ENCODE data around the gene RIN1.
A peak's percentile ranks its signal among the peaks of the same experiment; 100 is the strongest.

RIN1 gene

GRCh38 chr11:66293777-66294625 lies 42.2 kb downstream of the RIN1 start:
- DNase-seq: no peak

DNA sequence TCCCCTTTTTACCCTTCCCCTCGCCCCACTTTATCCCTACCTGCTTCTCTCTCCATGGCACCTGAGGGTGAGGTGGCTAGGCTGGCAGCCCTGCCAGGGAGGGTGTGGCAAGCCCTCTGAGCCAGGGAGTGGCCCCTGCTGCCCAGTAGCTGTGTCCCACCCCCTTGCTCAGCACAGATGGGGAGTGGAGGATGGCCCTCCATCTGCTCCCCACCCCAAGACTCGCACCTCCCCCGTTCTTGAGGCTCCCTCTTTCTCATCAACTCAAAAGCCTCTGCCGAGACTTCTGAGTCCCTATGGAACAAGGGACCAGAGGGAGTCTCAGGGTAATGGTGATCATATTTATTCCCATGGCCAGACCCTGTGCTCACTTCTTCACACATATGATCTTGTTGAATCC lies 42.9 kb downstream of the RIN1 start:
- no peak for DNase-seq

GRCh38 chr11:66292543-66293332 lies 43.5 kb downstream of the RIN1 start:
- no peak for DNase-seq

GRCh38 chr11:66291706-66292542 lies 44.3 kb downstream of the RIN1 start, which contains the start of gene TMEM151A:
TMEM151A (plus strand) TSS chr11:66291894; CDS start chr11:66292014, 120 bp downstream.
- no peak for DNase-seq

DNA sequence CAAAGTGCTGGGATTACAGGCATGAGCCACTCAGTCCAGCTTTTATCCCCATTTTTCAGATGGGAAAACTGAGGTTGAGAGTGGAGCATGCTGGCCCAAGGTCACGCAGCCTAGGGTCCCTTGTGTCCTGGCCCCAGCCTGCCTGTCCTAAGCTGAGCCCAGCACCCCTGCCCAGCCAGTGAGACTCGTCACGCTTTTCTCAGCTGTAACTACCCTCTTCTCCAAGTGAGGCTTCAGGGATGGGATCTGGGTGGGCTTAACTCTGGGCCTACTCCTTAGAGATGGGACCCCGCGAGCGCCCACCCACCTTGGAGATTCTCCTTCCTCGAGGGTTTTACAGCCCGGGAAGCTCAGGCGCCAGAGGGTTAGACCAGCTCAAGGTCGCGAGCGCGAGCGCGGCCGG lies 44.9 kb downstream of the RIN1 start:
- no peak for DNase-seq

DNA sequence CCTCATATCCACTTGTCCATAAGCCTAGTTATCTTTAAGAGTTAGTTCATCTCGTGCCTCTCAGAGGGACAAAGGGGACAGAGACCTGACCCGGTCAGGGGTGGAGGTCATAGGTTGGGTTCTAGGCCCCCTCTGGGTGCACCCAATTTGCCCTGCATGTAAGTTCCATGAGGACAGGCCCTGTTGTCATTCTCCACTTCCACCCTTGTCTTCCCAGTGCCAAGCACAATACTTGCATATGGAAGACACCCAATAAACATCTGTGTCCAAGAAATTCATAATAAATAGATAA lies 46.0 kb downstream of the RIN1 start:
- no peak for DNase-seq

DNA sequence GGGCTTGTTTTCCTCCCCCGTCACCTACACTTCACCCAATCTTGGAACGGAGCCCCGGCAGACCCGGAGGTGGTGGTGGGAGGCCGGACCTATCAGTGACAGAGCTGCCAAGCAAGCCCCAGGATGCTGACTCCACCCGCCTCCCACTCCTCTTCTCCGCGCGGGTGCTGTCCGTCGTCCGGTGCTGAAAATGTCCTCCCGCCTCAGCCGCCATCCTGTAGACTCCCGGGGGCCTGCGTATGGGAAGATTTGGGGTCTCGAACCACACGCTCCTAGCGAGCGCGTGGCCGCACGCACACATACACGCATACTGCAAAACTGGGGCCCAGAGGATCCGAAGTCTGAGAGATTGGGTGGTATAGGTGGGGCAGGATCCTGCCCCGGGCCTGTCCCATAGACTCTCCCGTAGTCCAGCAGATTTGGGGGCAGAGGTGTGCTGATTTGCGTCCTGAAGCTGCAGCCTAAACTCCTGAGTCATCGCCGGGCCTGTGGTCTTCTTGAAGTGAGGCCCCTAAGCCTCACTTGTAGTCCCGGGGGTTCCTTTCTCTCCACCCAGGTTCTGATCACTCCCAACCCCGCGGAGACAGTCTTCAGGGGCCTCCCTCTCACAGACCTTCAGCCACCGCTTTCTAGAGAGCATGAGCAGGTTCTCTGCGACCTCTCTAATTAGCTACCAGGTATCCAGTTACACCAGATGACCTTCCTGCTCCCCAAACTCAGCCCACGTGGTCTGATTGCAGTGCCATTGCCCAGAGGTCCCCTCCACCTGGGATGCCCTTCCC lies 46.5 kb downstream of the RIN1 start:
- DNase-seq: peak; percentile 92

- DNase-seq: peak; percentile 98
These were observed 47.3 kb downstream of the RIN1 start, which contains the start of gene YIF1A for GRCh38 chr11:66288671-66289547. YIF1A (minus strand) TSS chr11:66289143; CDS start chr11:66288985, 158 bp downstream.

GRCh38 chr11:66287889-66288670 lies 48.2 kb downstream of the RIN1 start:
- no peak for DNase-seq

- no peak for DNase-seq
These were observed 48.9 kb downstream of the RIN1 start for GRCh38 chr11:66287211-66287888.

GRCh38 chr11:66286699-66287098 lies 49.5 kb downstream of the RIN1 start:
- no peak for DNase-seq

DNA sequence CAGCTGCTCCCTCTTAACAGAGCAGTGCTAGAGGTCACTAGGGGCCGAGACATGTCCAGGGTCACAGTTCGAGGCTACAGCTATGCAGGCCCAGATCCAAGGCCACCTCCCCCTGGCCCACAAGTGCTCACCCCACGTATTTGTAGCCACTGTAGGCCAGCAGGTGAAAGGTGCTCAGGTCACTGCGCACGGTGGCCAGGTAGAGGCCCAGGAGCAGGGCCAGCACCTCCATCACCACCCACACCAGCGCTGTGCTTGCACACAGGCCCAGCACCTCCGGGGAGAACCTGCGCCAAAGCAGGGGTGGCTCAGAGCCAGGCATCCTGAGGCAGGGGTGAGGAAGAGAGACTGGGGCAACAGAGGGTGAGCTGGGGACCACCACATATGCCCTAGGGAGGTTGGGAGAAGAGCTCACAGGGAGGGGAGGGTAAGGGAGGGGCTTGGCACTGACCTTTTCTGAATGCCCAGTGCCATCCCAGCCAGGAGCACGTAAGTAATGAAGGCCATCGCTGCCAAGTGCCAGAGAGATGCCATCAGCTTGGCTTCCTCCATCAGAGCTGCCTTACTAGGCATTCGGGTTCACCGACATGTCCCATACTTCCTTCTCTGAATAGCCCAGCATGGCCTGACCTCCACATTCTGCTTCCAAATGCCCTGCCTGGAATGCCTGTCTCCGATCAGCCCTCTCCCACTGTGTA lies 50.8 kb downstream of the RIN1 start:
- no peak for DNase-seq

DNA sequence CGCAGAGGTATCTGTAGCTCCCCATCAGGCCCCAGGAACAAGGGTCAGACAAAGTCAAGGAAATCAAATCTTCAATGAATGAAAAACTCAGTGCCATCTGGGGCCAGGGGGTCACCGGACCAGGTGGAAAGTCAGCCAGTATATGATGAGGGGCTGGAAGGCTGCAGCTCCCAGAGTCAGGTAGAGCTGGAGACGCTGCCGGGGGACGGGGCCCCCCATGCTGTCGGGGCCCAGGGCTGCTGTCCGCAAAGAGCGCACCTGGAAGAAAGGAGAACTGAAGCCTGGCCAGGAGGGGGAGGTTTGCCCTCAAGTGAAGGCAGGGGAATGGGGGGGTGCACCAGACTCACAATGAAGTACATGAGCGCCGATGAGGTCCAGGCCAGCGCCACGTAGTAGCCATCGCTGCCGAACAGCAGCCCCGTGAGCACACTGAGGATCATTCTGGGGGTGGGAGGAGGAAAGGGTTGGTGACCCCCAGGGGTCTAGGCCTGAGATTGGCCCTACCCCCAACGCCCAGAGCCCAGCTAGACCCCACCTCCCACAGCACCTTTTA lies 51.6 kb downstream of the RIN1 start:
- DNase-seq: no peak

- DNase-seq: no peak
These were observed 52.7 kb downstream of the RIN1 start for GRCh38 chr11:66283461-66284105.

DNA sequence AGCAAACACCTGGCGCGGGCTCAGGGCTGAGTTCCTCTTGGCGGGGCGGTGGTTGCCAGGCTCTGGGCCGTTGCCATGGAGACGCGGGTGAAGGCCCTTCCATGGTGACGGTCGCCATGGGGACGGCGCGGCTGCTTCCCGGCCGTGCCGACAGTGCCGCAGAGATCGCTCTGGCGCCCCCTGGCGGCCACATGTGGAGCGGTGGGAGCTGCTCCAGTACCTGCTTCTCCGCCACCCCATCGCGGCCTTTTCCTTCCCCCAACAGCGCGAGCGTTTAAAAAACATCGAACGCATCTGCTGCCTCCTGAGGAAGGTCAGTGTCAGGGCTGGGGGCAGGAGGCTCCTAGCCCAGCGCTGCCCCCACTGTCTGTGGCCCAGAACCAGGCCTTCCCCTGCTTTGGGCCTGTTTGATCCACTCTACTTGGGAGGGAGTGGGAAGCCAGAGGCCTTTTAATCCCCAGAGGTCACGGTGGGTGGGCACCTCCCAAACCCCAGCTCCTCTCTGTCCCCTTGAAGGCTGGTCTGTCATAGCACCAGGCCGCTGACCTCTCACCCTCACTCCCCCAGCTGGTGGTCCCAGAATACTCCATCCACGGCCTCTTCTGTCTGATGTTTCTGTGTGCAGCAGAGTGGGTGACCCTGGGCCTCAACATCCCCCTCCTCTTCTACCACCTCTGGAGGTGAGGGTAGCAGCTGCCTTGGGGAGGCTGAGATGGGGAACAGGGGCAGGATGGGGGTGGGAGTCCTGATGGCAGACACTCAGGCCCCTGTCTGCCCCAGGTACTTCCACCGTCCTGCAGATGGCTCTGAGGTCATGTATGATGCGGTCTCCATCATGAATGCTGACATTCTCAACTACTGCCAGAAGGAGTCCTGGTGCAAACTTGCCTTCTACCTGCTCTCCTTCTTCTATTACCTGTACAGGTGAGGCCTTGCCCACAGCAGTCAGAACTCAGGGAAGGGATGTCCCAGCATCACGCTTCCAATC lies 53.5 kb downstream of the RIN1 start:
- DNase-seq: peak; percentile 93
